Stimulated activated CD4-positive, alpha-beta T cell treated with anti-CD3 and anti-CD28 coated beads, Interleukin-2, amount 100 ng/mL, for 24 hours (primary cell): ENCODE measurements around the gene LILRA2.
"Not testable (repeated sequence)": the region's sequence is repeated elsewhere in the genome, so short reads cannot be mapped to it uniquely, and the experiment has no call there.

Experiments
- DNase-seq, 2 donors: peaks; one replicate each; pipeline ENCODE4 v3.0.0-alpha.2; 2020

The LILRA2 gene

GRCh38 chr19:54573330-54573872 is at the start of gene LILRA2:
Gene LILRA2, plus strand, starts transcription at chr19:54573790. Its CDS starts 89 bp downstream, at chr19:54573879.
- DNase-seq: no peak

- no peak for DNase-seq
Measured at GRCh38 chr19:54525636-54526035, 48.0 kb upstream of the LILRA2 start.

GRCh38 chr19:54526972-54527371 is 46.6 kb upstream of the LILRA2 start:
- no peak for DNase-seq

GRCh38 chr19:54530866-54531265 is 42.7 kb upstream of the LILRA2 start:
- DNase-seq: no peak

GRCh38 chr19:54532528-54532927 is 41.1 kb upstream of the LILRA2 start:
- no peak for DNase-seq

GRCh38 chr19:54533476-54533875 is 40.1 kb upstream of the LILRA2 start:
- DNase-seq: no peak

GRCh38 chr19:54534156-54534555 is 39.4 kb upstream of the LILRA2 start:
- DNase-seq: no peak

GRCh38 chr19:54535601-54536000 is 38.0 kb upstream of the LILRA2 start:
- DNase-seq: no peak

GRCh38 chr19:54536956-54537355 is 36.6 kb upstream of the LILRA2 start:
- no peak for DNase-seq

GRCh38 chr19:54541712-54542111 is 31.9 kb upstream of the LILRA2 start:
- no peak for DNase-seq

- no peak for DNase-seq
Measured at GRCh38 chr19:54548806-54549205, 24.8 kb upstream of the LILRA2 start.

- DNase-seq: no peak
Measured at GRCh38 chr19:54549224-54549623, 24.4 kb upstream of the LILRA2 start.

- DNase-seq: no peak
Measured at GRCh38 chr19:54551293-54551692, 22.3 kb upstream of the LILRA2 start.

- DNase-seq: no peak
Measured at GRCh38 chr19:54551950-54552912, 21.4 kb upstream of the LILRA2 start.

GRCh38 chr19:54552913-54553310 is 20.7 kb upstream of the LILRA2 start:
- no peak for DNase-seq

GRCh38 chr19:54554006-54554405 is 19.6 kb upstream of the LILRA2 start:
- DNase-seq: no peak

GRCh38 chr19:54554896-54555295 is 18.7 kb upstream of the LILRA2 start:
- no peak for DNase-seq

- DNase-seq: no peak
Measured at GRCh38 chr19:54556194-54556593, 17.4 kb upstream of the LILRA2 start.

GRCh38 chr19:54558339-54558738 is 15.3 kb upstream of the LILRA2 start:
- no peak for DNase-seq

GRCh38 chr19:54560881-54561385 is 12.7 kb upstream of the LILRA2 start:
- DNase-seq: no peak

- no peak for DNase-seq
Measured at GRCh38 chr19:54561840-54562239, 11.8 kb upstream of the LILRA2 start.

- not testable (repeated sequence) for DNase-seq
Measured at GRCh38 chr19:54563206-54563605, 10.4 kb upstream of the LILRA2 start.

GRCh38 chr19:54570316-54570715 is 3.3 kb upstream of the LILRA2 start:
- no peak for DNase-seq
